ENCODE data around the gene CALY. TPM values are rescaled to one million over a fixed set of nuclear protein-coding genes. Genes with fewer than 3 reads are reported as not detected.
A peak's percentile ranks its signal among the peaks of the same experiment; 100 is the strongest.

The CALY gene
- total and polyA plus RNA-seq, 8 donors = 0.22 to 0.55 (median 0.27) TPM; not detected in 5

- H3K27me3 ChIP-seq = no peaks in the 10 kb centered on the region
- ATAC-seq (no peak), DNase-seq (peak in 1 of 4 donors; percentile 20)
- H3K4me3 ChIP-seq = no peak overlapping the region
- H3K9me3 ChIP-seq = no peaks in the 10 kb centered on the region
- intact Hi-C loops (cut with DNase I) = no loop called here
- peaks cover 6 to 14% of the 10 kb centered on the region in 2 donors for H3K4me1 ChIP-seq
- TF ChIP-seq, protein P1, sequence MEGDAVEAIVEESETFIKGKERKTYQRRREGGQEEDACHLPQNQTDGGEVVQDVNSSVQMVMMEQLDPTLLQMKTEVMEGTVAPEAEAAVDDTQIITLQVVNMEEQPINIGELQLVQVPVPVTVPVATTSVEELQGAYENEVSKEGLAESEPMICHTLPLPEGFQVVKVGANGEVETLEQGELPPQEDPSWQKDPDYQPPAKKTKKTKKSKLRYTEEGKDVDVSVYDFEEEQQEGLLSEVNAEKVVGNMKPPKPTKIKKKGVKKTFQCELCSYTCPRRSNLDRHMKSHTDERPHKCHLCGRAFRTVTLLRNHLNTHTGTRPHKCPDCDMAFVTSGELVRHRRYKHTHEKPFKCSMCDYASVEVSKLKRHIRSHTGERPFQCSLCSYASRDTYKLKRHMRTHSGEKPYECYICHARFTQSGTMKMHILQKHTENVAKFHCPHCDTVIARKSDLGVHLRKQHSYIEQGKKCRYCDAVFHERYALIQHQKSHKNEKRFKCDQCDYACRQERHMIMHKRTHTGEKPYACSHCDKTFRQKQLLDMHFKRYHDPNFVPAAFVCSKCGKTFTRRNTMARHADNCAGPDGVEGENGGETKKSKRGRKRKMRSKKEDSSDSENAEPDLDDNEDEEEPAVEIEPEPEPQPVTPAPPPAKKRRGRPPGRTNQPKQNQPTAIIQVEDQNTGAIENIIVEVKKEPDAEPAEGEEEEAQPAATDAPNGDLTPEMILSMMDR (IDR thresholded peaks at IDR 0.05) = no peak
- no peak overlapping the region for H3K27ac ChIP-seq
- peaks cover 0 to 32% of the 10 kb centered on the region in 2 donors for H3K36me3 ChIP-seq
Observed at GRCh38 chr10:133313192-133313591, 23.5 kb downstream of the CALY start.

DNA sequence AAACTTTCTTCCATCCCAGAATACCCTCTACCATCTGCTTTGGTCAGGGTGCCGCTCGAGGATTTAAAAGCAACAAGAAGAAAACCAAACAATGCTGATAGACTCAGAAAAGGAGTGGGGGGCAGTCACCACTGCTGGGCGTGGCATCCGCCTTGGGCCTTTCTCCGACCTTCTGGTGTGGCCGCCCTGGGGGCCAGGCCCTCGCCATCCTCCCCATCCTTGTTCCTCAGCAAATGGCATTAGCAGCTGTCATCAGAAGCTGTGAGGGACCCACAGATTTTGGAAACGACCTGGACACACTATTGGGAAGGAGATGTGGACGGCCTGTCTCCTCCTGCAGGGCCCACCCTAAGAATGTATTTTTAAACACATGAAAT lies 23.9 kb downstream of the CALY start:
- H3K9me3 ChIP-seq = no peaks in the 10 kb centered on the region
- H3K27me3 ChIP-seq = no peaks in the 10 kb centered on the region
- H3K27ac ChIP-seq = no peak overlapping the region
- no peak overlapping the region for H3K4me3 ChIP-seq
- ATAC-seq = no peak
- peaks cover 0 to 32% of the 10 kb centered on the region in 2 donors for H3K36me3 ChIP-seq
- intact Hi-C loops (cut with DNase I) = no loop called here
- TF ChIP-seq, protein P1 (IDR thresholded peaks at IDR 0.05) = no peak
- peak in 1 of 4 donors; percentile 43 for DNase-seq
- peaks cover 7 to 17% of the 10 kb centered on the region in 2 donors for H3K4me1 ChIP-seq

DNA sequence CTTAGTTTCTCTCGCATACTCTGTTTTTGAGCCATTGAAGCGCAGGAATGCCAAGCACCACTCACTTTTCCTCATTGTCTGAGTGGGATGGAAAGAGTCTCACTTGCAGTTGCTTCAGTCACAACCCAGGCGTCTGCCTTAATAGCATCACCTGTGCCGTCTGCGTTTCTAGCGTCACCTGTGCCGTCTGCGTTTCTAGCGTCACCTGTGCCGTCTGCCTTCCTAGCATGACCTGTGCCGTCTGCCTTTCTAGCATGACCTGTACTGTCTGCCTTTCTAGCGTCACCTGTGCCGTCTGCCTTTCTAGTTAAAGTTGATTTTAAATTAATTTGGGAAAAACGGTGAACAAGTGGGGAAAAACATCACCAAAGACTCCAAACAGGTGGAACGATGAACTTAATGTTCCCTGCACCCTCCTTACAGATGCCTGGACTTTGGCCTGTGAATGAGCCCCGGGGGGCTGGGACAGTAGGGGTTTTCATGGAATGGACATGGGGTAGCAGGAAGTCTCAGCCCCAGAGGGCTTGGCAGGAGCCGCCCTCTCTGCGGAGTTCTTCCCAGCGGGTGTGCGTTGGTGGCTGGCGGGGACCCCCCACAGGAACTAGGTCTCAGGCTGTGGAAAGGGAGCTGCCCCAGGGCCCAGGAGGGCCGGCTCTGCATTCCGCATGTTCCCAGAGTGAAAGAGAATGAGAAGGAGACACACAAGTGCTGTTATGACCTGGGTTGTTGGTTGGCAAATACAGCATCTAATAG lies 24.5 kb downstream of the CALY start:
- Histone ChIP-seq H3K4me1 (peaks cover 13 to 23% of the 10 kb centered on the region in 2 donors), H3K4me3 (no peak overlapping the region), H3K27ac (no peak overlapping the region), H3K9me3 (no peaks in the 10 kb centered on the region), H3K36me3 (peaks cover 0 to 32% of the 10 kb centered on the region in 2 donors), H3K27me3 (no peaks in the 10 kb centered on the region)
- peak in 1 of 4 donors; percentile 63 for DNase-seq
- intact Hi-C loops (cut with DNase I) = no loop called here
- ATAC-seq = no peak
- TF ChIP-seq, protein P1 (IDR thresholded peaks at IDR 0.05) = no peak

- Histone ChIP-seq H3K27ac (no peak overlapping the region), H3K4me3 (no peak overlapping the region), H3K9me3 (no peaks in the 10 kb centered on the region), H3K4me1 (peaks cover 18 to 29% of the 10 kb centered on the region in 2 donors), H3K27me3 (no peaks in the 10 kb centered on the region), H3K36me3 (peaks cover 0 to 32% of the 10 kb centered on the region in 2 donors)
- ATAC-seq = no peak
- intact Hi-C loops (cut with DNase I) = no loop called here
- TF ChIP-seq, protein P1 (IDR thresholded peaks at IDR 0.05) = no peak
- peak in 1 of 4 donors; percentile 48 for DNase-seq
Observed at GRCh38 chr10:133311570-133311969, 25.1 kb downstream of the CALY start.

DNA sequence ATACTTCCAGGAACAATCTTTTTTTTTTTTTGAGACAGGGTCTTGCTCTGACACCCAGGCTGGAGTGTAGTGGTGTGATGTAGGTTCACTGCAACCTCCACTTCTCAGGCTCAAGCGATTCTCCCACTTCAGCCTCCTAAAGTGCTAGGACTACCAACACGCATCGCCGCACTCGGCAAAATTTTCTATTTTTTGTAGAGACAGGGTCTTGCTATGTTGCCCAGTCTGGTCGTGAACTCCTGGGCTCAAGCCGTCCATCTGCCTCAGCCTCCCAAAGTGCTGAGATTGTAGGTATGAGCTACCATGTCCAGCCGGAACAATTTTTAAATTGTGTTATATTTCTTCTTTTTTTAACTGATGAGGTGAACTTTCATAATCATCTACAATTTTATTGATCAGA lies 25.9 kb downstream of the CALY start:
- Histone ChIP-seq H3K27me3 (no peaks in the 10 kb centered on the region), H3K9me3 (no peaks in the 10 kb centered on the region), H3K27ac (no peak overlapping the region), H3K36me3 (peaks cover 0 to 32% of the 10 kb centered on the region in 2 donors), H3K4me1 (peaks cover 18 to 37% of the 10 kb centered on the region in 2 donors), H3K4me3 (no peak overlapping the region)
- intact Hi-C loops (cut with DNase I) = no loop called here
- peak in 1 of 4 donors; percentile 13 for DNase-seq
- no peak for ATAC-seq
- TF ChIP-seq, protein P1 (IDR thresholded peaks at IDR 0.05) = no peak

Measured in left lung (tissue), 10 donors.